Measurements from ENCODE around the gene PSAP. TPM values are rescaled to one million over a fixed set of nuclear protein-coding genes. Genes with fewer than 3 reads are reported as not detected.

PSAP gene
- total RNA-seq, 2 donors from 2014 or later: 1,144 to 1,344 TPM

- no peak overlapping the region for H3K27ac ChIP-seq
These were observed 32.3 kb downstream of the PSAP start for GRCh38 chr10:71818674-71819260.

GRCh38 chr10:71817831-71818655 is 33.0 kb downstream of the PSAP start:
- intact Hi-C loops (cut with DNase I): loop anchor here (10.0 kb wide), 1 partner anchor 77 kb away; no protein-coding TSS in a partner anchor
- TF ChIP-seq POLR2AphosphoS5 (IDR thresholded peaks at IDR 0.05) (no peak), POLR2A (IDR thresholded peaks at IDR 0.05) (no peak), CTCF (IDR thresholded peaks at IDR 0.05) (no peak)
- WGBS: 76% methylated on average over 9 of the region's 9 CpGs
- H3K27me3 ChIP-seq (replicated peaks; ENCODE audit: insufficient read depth): no peaks in the 10 kb centered on the region
- H3K36me3 ChIP-seq: peaks cover 18 to 48% of the 10 kb centered on the region in 2 donors
- no peaks in the 10 kb centered on the region for H3K4me1 ChIP-seq (replicated peaks)
- H3K9me3 ChIP-seq: no peaks in the 10 kb centered on the region
- no peak overlapping the region for H3K27ac ChIP-seq
- no peak overlapping the region for H3K4me3 ChIP-seq
- DNase-seq (ENCODE audit: low spot score): no peak

More at GRCh38 chr10:71818674-71819260, 32.3 kb downstream of the PSAP start:
- H3K36me3 ChIP-seq: peaks cover 18 to 48% of the 10 kb centered on the region in 2 donors
- intact Hi-C loops (cut with DNase I): loop anchor here (10.0 kb wide), 1 partner anchor 76 kb away; no protein-coding TSS in a partner anchor
- H3K4me1 ChIP-seq (replicated peaks): no peaks in the 10 kb centered on the region
- no peaks in the 10 kb centered on the region for H3K27me3 ChIP-seq (replicated peaks; ENCODE audit: insufficient read depth)
- no peak for TF ChIP-seq CTCF (IDR thresholded peaks at IDR 0.05)
- no peak for TF ChIP-seq POLR2AphosphoS5 (IDR thresholded peaks at IDR 0.05)
- no peak for TF ChIP-seq POLR2A (IDR thresholded peaks at IDR 0.05)
- H3K4me3 ChIP-seq: no peak overlapping the region
- 83% methylated on average over 13 of the region's 14 CpGs for WGBS
- no peaks in the 10 kb centered on the region for H3K9me3 ChIP-seq
- no peak for DNase-seq (ENCODE audit: low spot score)

- no peak for TF ChIP-seq CTCF (IDR thresholded peaks at IDR 0.05)
- TF ChIP-seq POLR2A (IDR thresholded peaks at IDR 0.05): no peak
- no peak for TF ChIP-seq POLR2AphosphoS5 (IDR thresholded peaks at IDR 0.05)
- intact Hi-C loops (cut with DNase I): loop anchor here (10.0 kb wide), 1 partner anchor 78 kb away; no protein-coding TSS in a partner anchor
- peaks cover 18 to 47% of the 10 kb centered on the region in 2 donors for H3K36me3 ChIP-seq
- no peaks in the 10 kb centered on the region for H3K9me3 ChIP-seq
- H3K4me1 ChIP-seq (replicated peaks): no peaks in the 10 kb centered on the region
- no peaks in the 10 kb centered on the region for H3K27me3 ChIP-seq (replicated peaks; ENCODE audit: insufficient read depth)
- 74% methylated on average over 8 of the region's 8 CpGs for WGBS
- no peak for DNase-seq (ENCODE audit: low spot score)
- no peak overlapping the region for H3K27ac ChIP-seq
- H3K4me3 ChIP-seq: no peak overlapping the region
These were observed 34.0 kb downstream of the PSAP start for GRCh38 chr10:71816936-71817618.

GRCh38 chr10:71816421-71816851 is 34.6 kb downstream of the PSAP start:
- DNase-seq (ENCODE audit: low spot score): no peak
- H3K9me3 ChIP-seq: no peaks in the 10 kb centered on the region
- H3K36me3 ChIP-seq: peaks cover 18 to 43% of the 10 kb centered on the region in 2 donors
- no peaks in the 10 kb centered on the region for H3K27me3 ChIP-seq (replicated peaks; ENCODE audit: insufficient read depth)
- no peaks in the 10 kb centered on the region for H3K4me1 ChIP-seq (replicated peaks)
- intact Hi-C loops (cut with DNase I): loop anchor here (10.0 kb wide), 1 partner anchor 78 kb away; no protein-coding TSS in a partner anchor
- no peak for TF ChIP-seq POLR2A (IDR thresholded peaks at IDR 0.05)
- no peak for TF ChIP-seq CTCF (IDR thresholded peaks at IDR 0.05)
- TF ChIP-seq POLR2AphosphoS5 (IDR thresholded peaks at IDR 0.05): no peak
- WGBS: 81% methylated on average over 12 of the region's 12 CpGs
- no peak overlapping the region for H3K27ac ChIP-seq
- no peak overlapping the region for H3K4me3 ChIP-seq

Measured in prostate gland (tissue), 2 donors.